Measurements from ENCODE around the gene ZNF443. TPM values are rescaled to one million over a fixed set of nuclear protein-coding genes. Genes with fewer than 3 reads are reported as not detected.
"Not testable (repeated sequence)": the region's sequence is repeated elsewhere in the genome, so short reads cannot be mapped to it uniquely, and the experiment has no call there.

ZNF443 gene
- total RNA-seq, 6 experiments from 2014 or later = 1.00 to 3.1 (median 2.8) TPM

DNA sequence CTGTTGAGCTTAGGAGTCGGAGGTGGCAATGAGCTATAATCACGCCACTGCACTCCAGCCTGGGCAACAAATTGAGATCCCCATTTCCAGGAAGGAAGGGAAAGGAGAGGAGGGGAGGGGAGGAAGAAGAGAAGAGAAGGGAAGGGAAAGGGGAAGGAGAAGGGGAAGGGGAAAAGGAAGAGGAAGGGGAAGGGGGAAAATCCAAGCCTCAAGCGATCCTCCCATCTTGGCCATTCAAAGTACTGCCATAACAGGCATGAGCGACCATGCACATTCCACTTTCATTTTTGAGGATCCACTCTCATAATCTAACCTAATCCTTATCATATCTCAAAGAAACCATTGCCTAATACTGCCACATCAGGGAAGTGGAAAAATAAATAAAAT, 14.9 kb downstream of the ZNF443 start:
- intact Hi-C loops (cut with DNase I) = no loop called here
- peaks cover 0 to 4% (median 1%) of the 10 kb centered on the region in 4 donors for H3K36me3 ChIP-seq
- no peaks in the 10 kb centered on the region for H3K4me1 ChIP-seq
- H3K4me3 ChIP-seq = no peak overlapping the region
- DNase-seq (no peak), ATAC-seq (no peak)
- peaks cover 0 to 10% (median 1%) of the 10 kb centered on the region in 4 donors for H3K9me3 ChIP-seq
- 93% methylated on average over 4 of the region's 4 CpGs for WGBS (ENCODE audit: insufficient coverage, low coverage, low lambda C conversion rate, missing lambda C conversion rate)
- no peaks in the 10 kb centered on the region for H3K27me3 ChIP-seq
- no peak overlapping the region for H3K27ac ChIP-seq
- TF ChIP-seq, protein P1, sequence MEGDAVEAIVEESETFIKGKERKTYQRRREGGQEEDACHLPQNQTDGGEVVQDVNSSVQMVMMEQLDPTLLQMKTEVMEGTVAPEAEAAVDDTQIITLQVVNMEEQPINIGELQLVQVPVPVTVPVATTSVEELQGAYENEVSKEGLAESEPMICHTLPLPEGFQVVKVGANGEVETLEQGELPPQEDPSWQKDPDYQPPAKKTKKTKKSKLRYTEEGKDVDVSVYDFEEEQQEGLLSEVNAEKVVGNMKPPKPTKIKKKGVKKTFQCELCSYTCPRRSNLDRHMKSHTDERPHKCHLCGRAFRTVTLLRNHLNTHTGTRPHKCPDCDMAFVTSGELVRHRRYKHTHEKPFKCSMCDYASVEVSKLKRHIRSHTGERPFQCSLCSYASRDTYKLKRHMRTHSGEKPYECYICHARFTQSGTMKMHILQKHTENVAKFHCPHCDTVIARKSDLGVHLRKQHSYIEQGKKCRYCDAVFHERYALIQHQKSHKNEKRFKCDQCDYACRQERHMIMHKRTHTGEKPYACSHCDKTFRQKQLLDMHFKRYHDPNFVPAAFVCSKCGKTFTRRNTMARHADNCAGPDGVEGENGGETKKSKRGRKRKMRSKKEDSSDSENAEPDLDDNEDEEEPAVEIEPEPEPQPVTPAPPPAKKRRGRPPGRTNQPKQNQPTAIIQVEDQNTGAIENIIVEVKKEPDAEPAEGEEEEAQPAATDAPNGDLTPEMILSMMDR (IDR thresholded peaks at IDR 0.05) = no peak
- TF ChIP-seq POLR2A (IDR thresholded peaks at IDR 0.05) = no peak

DNA sequence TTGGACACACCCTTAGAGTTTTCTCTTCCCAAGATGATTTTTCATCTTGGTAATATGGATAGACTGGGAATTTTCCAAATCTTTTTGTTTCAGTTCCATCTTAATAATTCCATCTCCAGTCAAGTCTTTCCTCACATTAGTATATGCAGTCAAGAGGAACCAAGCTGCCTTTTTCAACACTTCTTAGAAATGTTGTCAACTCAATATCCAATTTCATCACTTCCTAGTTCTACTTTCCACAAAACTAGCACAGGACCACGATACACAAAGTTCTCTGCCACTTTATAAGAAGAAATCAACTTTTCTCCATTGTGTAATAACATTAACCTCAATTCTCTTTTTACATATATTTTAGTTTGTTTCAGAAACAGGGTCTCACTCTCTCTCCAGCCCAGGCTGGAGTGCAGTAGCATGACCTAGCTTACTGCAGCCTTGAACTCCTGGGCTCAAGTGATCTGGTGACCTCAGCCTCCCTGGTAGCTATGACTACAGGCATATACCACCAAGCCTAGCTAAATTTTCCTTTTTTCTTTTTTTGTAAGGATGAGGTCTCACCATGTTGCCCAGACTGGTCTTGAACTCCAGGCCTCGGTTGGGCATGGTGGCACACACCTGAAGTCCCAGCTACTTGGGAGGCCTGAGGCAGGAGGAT, 15.5 kb downstream of the ZNF443 start:
- H3K4me3 ChIP-seq = no peak overlapping the region
- H3K4me1 ChIP-seq = no peaks in the 10 kb centered on the region
- ATAC-seq = no peak
- no peak for DNase-seq
- no peak overlapping the region for H3K27ac ChIP-seq
- intact Hi-C loops (cut with DNase I) = no loop called here
- no peak for TF ChIP-seq POLR2A (IDR thresholded peaks at IDR 0.05)
- TF ChIP-seq, protein P1 (IDR thresholded peaks at IDR 0.05) = no peak
- H3K27me3 ChIP-seq = no peaks in the 10 kb centered on the region
- no peaks in the 10 kb centered on the region for H3K36me3 ChIP-seq
- WGBS (ENCODE audit: insufficient coverage, low coverage, low lambda C conversion rate, missing lambda C conversion rate) = 93% methylated on average over 2 of the region's 2 CpGs
- peaks cover 0 to 7% (median 1%) of the 10 kb centered on the region in 4 donors for H3K9me3 ChIP-seq

DNA sequence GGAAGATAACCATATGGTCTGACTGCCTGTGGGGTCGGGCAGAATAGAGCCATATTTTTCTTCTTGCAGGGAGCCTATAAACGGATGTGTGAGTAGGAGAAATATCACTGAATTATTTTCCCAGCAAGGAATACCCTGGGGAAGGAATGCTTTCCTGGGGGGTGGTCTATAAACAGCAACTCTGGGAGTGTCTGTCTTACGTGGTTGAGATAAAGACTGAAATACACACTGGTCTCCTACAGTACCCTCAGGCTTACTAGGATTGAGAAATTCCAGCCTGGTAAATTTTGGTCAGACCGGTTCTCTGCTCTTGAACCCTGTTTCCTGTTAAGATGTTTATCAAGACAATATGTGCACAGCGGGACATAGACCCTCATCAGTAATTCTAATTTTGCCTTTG, 23.5 kb downstream of the ZNF443 start:
- intact Hi-C loops (cut with DNase I); DNase-seq; H3K36me3 ChIP-seq; ATAC-seq; H3K4me3 ChIP-seq; H3K27me3 ChIP-seq; H3K27ac ChIP-seq; H3K9me3 ChIP-seq; H3K4me1 ChIP-seq: not testable (repeated sequence)
- WGBS (ENCODE audit: insufficient coverage, low coverage, low lambda C conversion rate, missing lambda C conversion rate) = 89% methylated on average over 3 of the region's 5 CpGs

DNA sequence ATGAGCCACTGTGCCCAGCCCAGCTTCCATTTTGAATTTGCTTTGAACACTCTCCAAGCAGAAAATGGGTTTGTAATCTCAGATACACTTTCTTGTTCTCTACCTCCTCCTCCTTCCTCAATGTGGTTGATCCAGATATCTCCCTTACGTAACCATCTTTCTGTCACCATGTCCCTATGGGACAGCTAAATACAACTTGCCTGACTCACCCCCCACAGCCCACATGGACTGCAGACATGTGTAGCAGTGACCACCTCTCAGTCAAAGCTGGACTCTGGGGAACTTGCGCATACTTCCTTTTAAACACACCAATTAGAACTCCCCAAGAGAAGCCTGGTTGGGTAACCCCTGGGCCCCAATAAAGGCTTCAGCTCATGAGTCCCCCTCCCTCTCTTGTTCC, 28.9 kb downstream of the ZNF443 start:
- Histone ChIP-seq H3K27ac (no peak overlapping the region), H3K27me3 (no peaks in the 10 kb centered on the region), H3K4me3 (no peak overlapping the region), H3K4me1 (no peaks in the 10 kb centered on the region), H3K36me3 (no peaks in the 10 kb centered on the region), H3K9me3 (peaks cover 0 to 7% (median 0%) of the 10 kb centered on the region in 4 donors)
- WGBS (ENCODE audit: insufficient coverage, low coverage, low lambda C conversion rate, missing lambda C conversion rate) = 100% methylated on average over 2 of the region's 2 CpGs
- no peak for DNase-seq
- TF ChIP-seq POLR2A (IDR thresholded peaks at IDR 0.05) = no peak
- TF ChIP-seq, protein P1 (IDR thresholded peaks at IDR 0.05) = no peak
- intact Hi-C loops (cut with DNase I) = no loop called here
- no peak for ATAC-seq

DNA sequence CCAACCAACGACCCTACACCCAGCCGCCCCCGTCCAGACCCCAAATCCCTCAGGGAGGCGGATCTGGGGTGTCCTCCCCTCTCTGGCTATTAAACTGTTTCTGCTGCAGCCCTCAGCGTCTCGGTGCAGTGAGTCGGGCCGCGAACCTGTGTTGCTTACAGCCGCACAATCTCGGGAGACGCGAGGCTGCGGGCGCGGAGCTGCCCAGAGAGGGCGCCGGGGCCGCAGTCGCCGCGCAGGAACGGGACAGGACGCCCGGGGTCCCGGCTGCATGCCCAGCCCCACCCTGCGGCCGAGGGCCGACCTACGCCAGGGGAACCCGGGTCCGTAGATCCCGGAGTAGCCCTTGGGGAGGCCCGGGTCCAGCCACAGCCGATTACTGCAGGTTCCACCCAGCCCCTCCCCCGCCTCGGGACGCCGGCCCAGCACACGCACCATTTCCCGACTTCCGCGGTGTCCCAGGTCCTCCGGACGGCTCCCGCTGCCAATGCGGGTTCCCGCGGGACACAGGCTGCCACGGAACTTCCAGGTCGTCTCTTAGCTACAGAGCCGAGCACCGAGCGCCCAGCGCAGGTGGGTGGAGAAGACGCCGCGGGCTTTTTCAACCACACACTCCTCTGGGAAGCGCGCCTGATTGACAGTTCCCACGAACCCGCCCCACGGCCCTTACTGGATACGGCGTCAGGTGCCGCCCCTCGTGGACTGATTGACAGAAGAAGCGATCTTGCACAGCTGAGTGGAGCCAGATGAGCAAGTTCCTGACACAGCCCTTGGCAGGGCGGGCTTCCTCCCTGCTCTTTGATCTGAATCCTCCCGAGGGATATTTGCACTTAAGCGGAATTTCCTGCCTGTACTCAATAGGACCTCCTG, 40.0 kb downstream of the ZNF443 start, which contains the start of gene ZNF799:
Gene ZNF799 (minus strand): TSS at position 639 of the 870 bp plus-strand sequence. CDS start 201 bp downstream, at position 438.
- Histone ChIP-seq H3K27me3 (no peaks in the 10 kb centered on the region), H3K36me3 (no peaks in the 10 kb centered on the region), H3K27ac (peak within 1 kb of the TSS; percentile 48 to 72 (median 68)), H3K4me3 (peak within 1 kb of the TSS; percentile 80 to 89 (median 84)), H3K4me1 (peaks cover 0 to 5% (median 0%) of the 10 kb centered on the region in 4 donors), H3K9me3 (no peaks in the 10 kb centered on the region)
- DNase-seq = peak; percentile 98 to 99 (median 99)
- intact Hi-C loops (cut with DNase I) = no loop called here
- WGBS (ENCODE audit: insufficient coverage, low coverage, low lambda C conversion rate, missing lambda C conversion rate) = 0% methylated on average over 13 of the region's 71 CpGs
- TF ChIP-seq, protein P1 (IDR thresholded peaks at IDR 0.05) = peak in 1 of 4 donors; percentile 23
- peak; percentile 75 for TF ChIP-seq POLR2A (IDR thresholded peaks at IDR 0.05)
- ATAC-seq = peak; percentile 96 to 99 (median 97)
